B cell (primary cell): ENCODE results near the gene LYRM9. TPM values are rescaled to one million over a fixed set of nuclear protein-coding genes. Genes with fewer than 3 reads are reported as not detected.
"Not testable (repeated sequence)": the region's sequence is repeated elsewhere in the genome, so short reads cannot be mapped to it uniquely, and the experiment has no call there.

Experiments used
- ATAC-seq: fragments of 200-7000 bp; cut with Tn5 transposase; one replicate; pipeline ENCODE4 v1.10.0; 2021; ENCODE audit warnings: low read depth, mild to moderate bottlenecking, moderate number of reproducible peaks, moderate library complexity
- CTCF ChIA-PET: fragments of 350-600 bp; sonication (Branson Sonifier 250); formaldehyde crosslinking; loops from one replicate; lab custom pipeline; 2021; ENCODE audit warnings: antibody characterized with exemption, inconsistent platforms; lab: Charles Lee
- POLR2A ChIA-PET: fragments of 350-600 bp; sonication (Branson Sonifier 250); formaldehyde crosslinking; loops from one replicate; lab custom pipeline; 2021; ENCODE audit warnings: antibody characterized with exemption; lab: Charles Lee
- DNase-seq: peaks from one replicate; pipeline ENCODE4 v3.0.0; 2013
- H2AFZ ChIP-seq: 2 replicates; pipeline ENCODE4 v1.6.1; 2012; ENCODE audit warnings: mild to moderate bottlenecking, low read depth, low read length; ENCODE audit not compliant: insufficient read depth, poor library complexity, severe bottlenecking
- H3K27ac ChIP-seq, 2 donors: 1 replicate in 1 of 2; 2 replicates in 1 of 2; pipeline ENCODE4 v1.5.1; 2012 to 2013; ENCODE audit warnings: low read length in 2 of 2, mild to moderate bottlenecking in 2 of 2, moderate library complexity in 1 of 2
- H3K27me3 ChIP-seq, 4 experiments: fragments of 200-600 bp in 1 of 4; sonication (generic) in 1 of 4; replicated peaks in 1 of 4; 1 replicate in 2 of 4; 2 replicates in 2 of 4; pipeline versions ENCODE4 v1.6.1 to v1.7.0; 2013 to 2016; ENCODE audit warnings: low read length in 3 of 4, mild to moderate bottlenecking in 2 of 4, mixed read lengths in 1 of 4, moderate library complexity in 1 of 4; ENCODE audit not compliant: insufficient read depth in 4 of 4, control insufficient read depth in 3 of 4; ENCODE audit errors: control extremely low read depth in 1 of 4
- H3K36me3 ChIP-seq, 2 experiments: replicated peaks in 1 of 2; 1 replicate in 1 of 2; 2 replicates in 1 of 2; pipeline versions ENCODE4 v1.6.1 to v1.7.1; 2013; ENCODE audit warnings: low read length in 1 of 2; ENCODE audit not compliant: insufficient read depth in 2 of 2, control insufficient read depth in 1 of 2; ENCODE audit errors: control extremely low read depth in 1 of 2, extremely low read depth in 1 of 2
- H3K4me1 ChIP-seq, 2 donors: fragments of 200-600 bp in 1 of 2; sonication (generic) in 1 of 2; 1 replicate in 1 of 2; 2 replicates in 1 of 2; pipeline versions ENCODE4 v1.5.1 to v1.6.1; 2013 to 2017; ENCODE audit warnings: low read length in 2 of 2; ENCODE audit not compliant: control insufficient read depth in 2 of 2, insufficient read depth in 2 of 2
- H3K4me2 ChIP-seq: replicated peaks from 2 replicates; pipeline ENCODE3; 2012; ENCODE audit warnings: mild to moderate bottlenecking, low read depth, low read length; ENCODE audit not compliant: poor library complexity, severe bottlenecking
- H3K4me3 ChIP-seq, 5 experiments: fragments of 200-600 bp in 1 of 5; sonication (generic) in 1 of 5; 1 replicate in 3 of 5; 2 replicates in 2 of 5; pipeline versions ENCODE4 v1.5.1 to v1.7.0; 2011 to 2016; ENCODE audit warnings: low read length in 4 of 5, mild to moderate bottlenecking in 4 of 5, low read depth in 2 of 5, control low read depth in 1 of 5, moderate library complexity in 1 of 5; ENCODE audit not compliant: insufficient read depth in 1 of 5; ENCODE audit errors: control extremely low read depth in 1 of 5, extremely low read depth in 1 of 5
- H3K79me2 ChIP-seq: fragments of 200-600 bp; sonication (generic); one replicate; pipeline ENCODE4 v1.6.0; 2016; ENCODE audit warnings: low read length; ENCODE audit not compliant: control insufficient read depth, insufficient read depth
- H3K9ac ChIP-seq: fragments of 200-600 bp; sonication (generic); 2 replicates; pipeline ENCODE4 v1.6.1; 2017; ENCODE audit warnings: mild to moderate bottlenecking, low read length, moderate library complexity
- H3K9me3 ChIP-seq, 3 donors: one replicate each; pipeline versions ENCODE4 v1.6.1 to v1.7.1; 2013; ENCODE audit warnings: low read length in 2 of 3; ENCODE audit not compliant: control insufficient read depth in 2 of 3, insufficient read depth in 1 of 3; ENCODE audit errors: control extremely low read depth in 1 of 3
- H4K20me1 ChIP-seq: 2 replicates; pipeline ENCODE4 v1.6.0; 2012; ENCODE audit warnings: mild to moderate bottlenecking, low read length; ENCODE audit not compliant: insufficient read depth, control insufficient read depth, poor library complexity, severe bottlenecking
- H3K27ac Mint-ChIP-seq: one replicate; pipeline ENCODE4 v1.8.0; 2021; ENCODE audit warnings: mixed read lengths
- H3K27me3 Mint-ChIP-seq: one replicate; pipeline ENCODE4 v1.8.0; 2021; ENCODE audit warnings: mixed read lengths
- H3K4me1 Mint-ChIP-seq: one replicate; pipeline ENCODE4 v1.8.0; 2021; ENCODE audit warnings: mixed read lengths
- H3K4me3 Mint-ChIP-seq: one replicate; pipeline ENCODE4 v1.8.0; 2021; ENCODE audit warnings: mixed read lengths
- H3K9me3 Mint-ChIP-seq: one replicate; pipeline ENCODE4 v1.8.0; 2022; ENCODE audit warnings: mixed read lengths; ENCODE audit not compliant: insufficient read depth
- CTCF ChIP-seq: fragments of 200-600 bp; IDR thresholded peaks from one replicate; pipeline ENCODE4 v1.8.0; 2022; ENCODE audit warnings: antibody characterized with exemption, mild to moderate bottlenecking
- EZH2 ChIP-seq: IDR thresholded peaks from 2 replicates; pipeline ENCODE4 v1.6.1; 2012; ENCODE audit warnings: borderline replicate concordance, low read depth, mild to moderate bottlenecking, moderate library complexity, low read length; ENCODE audit not compliant: insufficient read depth, poor library complexity, severe bottlenecking
- WGBS: methylation state at CpG from one replicate; pipeline ENCODE4 v1.1.5; 2013; ENCODE audit warnings: missing lambda C conversion rate; ENCODE audit not compliant: insufficient coverage; 5-methylcytosine and 5-hydroxymethylcytosine counted together
- intact Hi-C: fragments of 100-400 bp; cut with micrococcal nuclease; formaldehyde crosslinking; loops from one replicate; pipeline ENCODE4 v1.10.0; 2022
- polyA plus RNA-seq: library from polyadenylated mRNA; depleted of rRNA; stranded (reverse); fragments of >200 nt; gene quantifications from 2 replicates; pipeline ENCODE4 v1.2.3, GENCODE V29; 2012
- total RNA-seq, 2 donors: library from RNA; stranded (reverse); fragments of 120-200 nt in 1 of 2; gene quantifications; 1 replicate in 1 of 2; 2 replicates in 1 of 2; pipeline versions ENCODE4 v1.2.3 to v1.2.4, GENCODE V29; 2013 to 2022

LYRM9 gene
- total and polyA plus RNA-seq, 2 donors (not counting 1 experiment from before 2014, with no cell fraction given), result 12.1 to 14.2 TPM

- Mint-ChIP-seq H3K27me3 (peaks cover 12% of the 10 kb centered on the region), H3K9me3 (no peaks in the 10 kb centered on the region), H3K4me3 (peak overlapping the region; percentile 61), H3K27ac (no peak overlapping the region), H3K4me1 (peaks cover 20% of the 10 kb centered on the region)
- Histone ChIP-seq H3K4me1 (peaks cover 9 to 15% of the 10 kb centered on the region in 2 donors), H3K4me2 (peak overlapping the region; percentile 61), H3K9ac (no peak overlapping the region), H3K27ac (no peak overlapping the region), H3K27me3 (peaks cover 0 to 5% (median 0%) of the 10 kb centered on the region in 4 experiments), H3K36me3 (no peaks in the 10 kb centered on the region), H3K9me3 (peaks cover 0 to 9% (median 0%) of the 10 kb centered on the region in 3 donors), H4K20me1 (no peaks in the 10 kb centered on the region), H3K79me2 (no peaks in the 10 kb centered on the region), H3K4me3 (peak overlapping the region in 1 of 5 experiments; percentile 55), H2AFZ (peak overlapping the region; percentile 69)
- TF ChIP-seq CTCF (no peak), EZH2 (no peak)
- WGBS, result 45% methylated on average over 4 of the region's 13 CpGs
- ChIA-PET POLR2A (no interaction called here), CTCF (interaction anchor here (0.9 kb wide), 1 partner anchor 19 kb away, joined by 4 read pairs; no protein-coding TSS in a partner anchor)
- DNase-seq (no peak), ATAC-seq (no peak)
- intact Hi-C loops, result no loop called here
Measured at GRCh38 chr17:27845264-27846041, 47.7 kb downstream of the LYRM9 start.

- Histone ChIP-seq H3K4me2 (no peak overlapping the region), H3K36me3 (no peaks in the 10 kb centered on the region), H3K9me3 (no peaks in the 10 kb centered on the region), H3K27ac (no peak overlapping the region), H2AFZ (no peak overlapping the region), H3K4me3 (no peak overlapping the region), H3K4me1 (peaks cover 6 to 10% of the 10 kb centered on the region in 2 donors), H4K20me1 (no peaks in the 10 kb centered on the region), H3K9ac (no peak overlapping the region), H3K27me3 (peaks cover 0 to 4% (median 0%) of the 10 kb centered on the region in 4 experiments), H3K79me2 (no peaks in the 10 kb centered on the region)
- ATAC-seq (no peak), DNase-seq (no peak)
- ChIA-PET POLR2A (interaction anchor here (0.7 kb wide), 1 partner anchor 33 kb away, joined by 3 read pairs; no protein-coding TSS in a partner anchor), CTCF (no interaction called here)
- no CpG with 5 or more reads among the region's 1 CpG for WGBS
- Mint-ChIP-seq H3K4me3 (no peak overlapping the region), H3K27ac (no peak overlapping the region), H3K4me1 (peaks cover 11% of the 10 kb centered on the region), H3K9me3 (no peaks in the 10 kb centered on the region), H3K27me3 (no peaks in the 10 kb centered on the region)
- intact Hi-C loops, result no loop called here
- no peak for TF ChIP-seq EZH2
- no peak for TF ChIP-seq CTCF
Measured at GRCh38 chr17:27840688-27841087, 52.5 kb downstream of the LYRM9 start.

GRCh38 chr17:27840406-27840678, 52.8 kb downstream of the LYRM9 start:
- H3K27me3 ChIP-seq, H3K4me3 ChIP-seq, H3K27ac Mint-ChIP-seq, H3K79me2 ChIP-seq, intact Hi-C loops, H3K4me2 ChIP-seq, H3K4me1 ChIP-seq, H3K36me3 ChIP-seq, H3K4me1 Mint-ChIP-seq, H3K9me3 Mint-ChIP-seq, H3K9me3 ChIP-seq, H2AFZ ChIP-seq, H4K20me1 ChIP-seq, POLR2A ChIA-PET, H3K27ac ChIP-seq, H3K4me3 Mint-ChIP-seq, H3K9ac ChIP-seq, DNase-seq, H3K27me3 Mint-ChIP-seq, ATAC-seq, CTCF ChIA-PET: not testable (repeated sequence)
- no CpG with 5 or more reads among the region's 1 CpG for WGBS
